ENCODE results near the gene CSTB. TPM values are rescaled to one million over a fixed set of nuclear protein-coding genes. Genes with fewer than 3 reads are reported as not detected.

The CSTB gene
- total and polyA plus RNA-seq, 12 donors: 33.0 to 61.2 (median 40.5) TPM

- H3K27ac ChIP-seq: no peak overlapping the region
- ATAC-seq (no peak), DNase-seq (no peak)
- WGBS, 2 donors: 89 to 90% methylated on average over 35 of the region's 35 CpGs
- no peak overlapping the region for H3K4me3 ChIP-seq
- no peaks in the 10 kb centered on the region for H3K27me3 ChIP-seq
- H3K4me1 ChIP-seq: peaks cover 6 to 33% (median 23%) of the 10 kb centered on the region in 9 donors
- no peak for TF ChIP-seq CTCF (IDR thresholded peaks at IDR 0.05)
- intact Hi-C loops (cut with DNase I): loop anchor here in 1 of 10 donors (5.0 kb wide), 1 partner anchor 35 kb away; no protein-coding TSS in a partner anchor
- H3K9me3 ChIP-seq: no peaks in the 10 kb centered on the region
- H3K36me3 ChIP-seq: peaks cover 0 to 60% (median 0%) of the 10 kb centered on the region in 9 donors
These were observed 38.8 kb downstream of the CSTB start for GRCh38 chr21:43737158-43737950.

GRCh38 chr21:43736224-43736883 lies 39.8 kb downstream of the CSTB start:
- intact Hi-C loops (cut with DNase I): loop anchor here in 1 of 10 donors (5.0 kb wide), 1 partner anchor 36 kb away; no protein-coding TSS in a partner anchor
- H3K4me3 ChIP-seq: no peak overlapping the region
- no peak for TF ChIP-seq CTCF (IDR thresholded peaks at IDR 0.05)

GRCh38 chr21:43735236-43736091 lies 40.6 kb downstream of the CSTB start:
- TF ChIP-seq CTCF (IDR thresholded peaks at IDR 0.05): no peak
- WGBS, 2 donors: 85 to 89% methylated on average over 22 of the region's 22 CpGs
- intact Hi-C loops (cut with DNase I): loop anchor here in 1 of 10 donors (5.0 kb wide), 1 partner anchor 37 kb away; no protein-coding TSS in a partner anchor
- DNase-seq (no peak), ATAC-seq (peak in 1 of 8 donors; percentile 1)
- peak overlapping the region in 2 of 10 donors; percentile 3 to 9 for H3K27ac ChIP-seq
- H3K4me1 ChIP-seq: peaks cover 7 to 42% (median 30%) of the 10 kb centered on the region in 9 donors
- no peaks in the 10 kb centered on the region for H3K9me3 ChIP-seq
- H3K4me3 ChIP-seq: no peak overlapping the region
- H3K36me3 ChIP-seq: peaks cover 0 to 59% (median 0%) of the 10 kb centered on the region in 9 donors
- no peaks in the 10 kb centered on the region for H3K27me3 ChIP-seq

More at GRCh38 chr21:43736224-43736883, 39.8 kb downstream of the CSTB start:
- Histone ChIP-seq H3K27me3 (no peaks in the 10 kb centered on the region), H3K27ac (no peak overlapping the region), H3K36me3 (peaks cover 0 to 59% (median 0%) of the 10 kb centered on the region in 9 donors), H3K4me1 (peaks cover 7 to 37% (median 30%) of the 10 kb centered on the region in 9 donors), H3K9me3 (no peaks in the 10 kb centered on the region)
- no peak for DNase-seq
- no peak for ATAC-seq
- WGBS, 2 donors: 92 to 95% methylated on average over 25 of the region's 25 CpGs

- ATAC-seq (peak in 3 of 8 donors; percentile 5 to 23 (median 8)), DNase-seq (no peak)
- peaks cover 7 to 48% (median 30%) of the 10 kb centered on the region in 9 donors for H3K4me1 ChIP-seq
- H3K36me3 ChIP-seq: peaks cover 0 to 59% (median 0%) of the 10 kb centered on the region in 9 donors
- H3K27me3 ChIP-seq: no peaks in the 10 kb centered on the region
- no peak overlapping the region for H3K4me3 ChIP-seq
- intact Hi-C loops (cut with DNase I): loop anchor here in 1 of 10 donors (5.0 kb wide), 1 partner anchor 37 kb away; no protein-coding TSS in a partner anchor
- 53 to 59% methylated on average over 9 of the region's 9 CpGs for WGBS, 2 donors
- no peak for TF ChIP-seq CTCF (IDR thresholded peaks at IDR 0.05)
- peak overlapping the region in 2 of 10 donors; percentile 3 to 9 for H3K27ac ChIP-seq
- H3K9me3 ChIP-seq: no peaks in the 10 kb centered on the region
These were observed 41.2 kb downstream of the CSTB start for GRCh38 chr21:43734928-43735229.

All from heart right ventricle (tissue), 16 donors.